ENCODE data around the gene FGF5.
A peak's percentile ranks its signal among the peaks of the same experiment; 100 is the strongest.
"Not testable (repeated sequence)": the region's sequence is repeated elsewhere in the genome, so short reads cannot be mapped to it uniquely, and the experiment has no call there.

FGF5 gene

DNA sequence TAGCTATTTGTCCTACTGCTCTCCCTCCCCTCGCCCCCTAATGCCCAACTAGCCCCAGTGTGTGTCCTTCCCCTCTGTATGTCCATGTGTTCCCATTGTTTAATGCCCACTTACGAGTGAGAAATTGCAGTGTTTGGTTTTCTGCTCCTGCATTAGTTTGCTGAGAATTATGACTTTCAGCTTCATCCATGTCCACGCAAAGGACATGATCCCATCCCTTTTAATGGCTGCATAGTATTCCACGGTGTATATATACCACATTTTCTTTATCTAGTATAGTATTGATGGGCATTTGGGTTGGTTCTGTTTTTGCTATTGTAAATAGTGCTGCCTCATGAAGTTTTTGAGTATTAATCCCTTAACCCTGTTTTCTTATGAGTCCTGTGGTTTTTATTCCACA lies 35.4 kb downstream of the FGF5 start:
- no peak for DNase-seq

GRCh38 chr4:80302616-80303223 lies 36.3 kb downstream of the FGF5 start:
- no peak for DNase-seq

DNA sequence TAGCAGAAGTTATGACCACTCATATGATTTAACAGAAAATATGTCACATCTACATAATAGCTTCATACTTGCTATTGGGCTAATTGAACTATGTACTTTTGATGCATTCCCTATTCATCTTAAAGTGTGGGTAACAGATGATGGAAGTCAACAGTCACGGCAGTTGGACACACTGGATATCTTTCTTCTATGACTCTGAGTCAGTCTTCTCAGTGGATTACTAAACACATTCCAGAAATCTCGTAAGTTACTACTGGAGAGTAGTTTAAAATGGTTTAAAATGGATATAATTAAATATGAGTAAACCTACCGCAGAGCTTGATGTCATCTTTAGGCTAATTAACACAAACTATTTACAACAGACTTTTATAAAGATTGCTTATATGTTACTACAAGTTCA lies 39.0 kb downstream of the FGF5 start:
- DNase-seq = no peak

DNA sequence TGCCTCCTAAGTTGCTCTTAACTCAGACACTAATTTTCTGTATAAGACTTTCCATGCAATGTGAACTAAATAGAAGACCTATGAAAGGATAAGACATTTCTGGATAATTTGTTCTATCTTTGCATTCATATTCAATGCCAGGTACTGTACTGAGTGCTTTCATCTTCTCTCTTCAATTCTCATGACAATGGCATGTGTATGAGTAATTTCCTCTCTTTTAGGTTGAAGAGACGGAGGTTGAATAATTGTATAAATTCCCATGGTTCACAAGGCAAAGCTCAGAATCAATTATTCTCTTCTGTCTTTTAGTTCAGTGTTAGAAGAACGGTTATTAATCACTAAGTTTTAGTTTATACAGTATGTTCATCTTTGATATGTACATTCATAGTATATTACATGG lies 39.8 kb downstream of the FGF5 start:
- no peak for DNase-seq

DNA sequence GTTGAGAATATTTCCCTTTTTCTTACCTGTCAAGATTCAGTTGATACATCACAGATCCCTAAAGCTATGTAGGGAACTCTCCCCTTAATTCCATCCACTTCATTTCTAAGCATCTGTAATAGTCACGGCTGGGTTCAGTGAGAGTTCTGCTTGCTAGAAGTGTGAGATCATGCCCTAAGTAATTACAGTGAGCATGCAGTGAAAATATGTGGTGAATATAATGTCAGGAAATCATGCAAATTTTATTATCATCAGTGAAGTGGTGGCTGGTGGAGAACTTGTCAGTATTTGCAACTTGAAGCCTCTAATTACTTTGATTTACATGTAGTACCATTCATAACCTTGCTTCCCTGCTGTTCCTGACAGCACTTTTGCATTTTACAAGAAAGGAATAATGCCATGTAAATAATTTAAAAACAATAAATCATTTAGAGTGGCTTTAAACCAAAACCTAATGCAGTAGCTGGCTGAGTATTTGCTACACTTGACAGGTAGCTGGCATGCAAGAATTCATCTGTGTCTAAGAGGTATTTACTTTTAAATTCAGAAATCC lies 40.8 kb downstream of the FGF5 start:
- no peak for DNase-seq

DNA sequence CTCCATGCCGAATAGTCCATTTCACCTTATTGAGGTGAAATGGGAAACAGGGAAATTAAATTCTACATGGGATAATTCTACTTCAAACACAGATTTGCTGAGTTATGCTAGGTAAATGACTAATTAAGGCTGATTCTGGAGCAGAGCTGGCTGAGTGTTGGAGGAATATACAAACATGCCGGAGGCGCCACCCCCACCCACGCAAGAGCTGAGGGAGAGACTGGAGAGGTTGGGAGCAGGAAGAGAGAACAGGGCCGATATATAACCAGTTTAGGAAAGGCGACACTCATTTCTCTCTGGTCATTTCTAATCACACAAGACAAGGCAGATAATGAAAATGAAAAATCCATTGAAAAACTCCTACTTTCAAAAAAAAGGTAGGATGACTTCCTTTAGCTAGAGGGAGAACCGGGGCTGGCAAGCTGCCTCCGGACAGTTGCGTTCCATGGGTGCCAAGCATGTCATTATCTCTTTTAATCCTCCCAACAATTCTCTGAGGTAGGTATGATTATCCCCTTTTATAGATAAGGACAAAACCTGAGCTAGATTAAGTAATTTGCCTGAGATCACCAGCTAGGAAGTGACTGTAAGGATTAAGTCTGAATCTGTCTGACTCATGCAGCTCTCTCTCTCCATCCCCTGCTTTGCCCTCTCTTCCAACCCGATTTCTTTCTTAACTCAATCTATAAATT lies 41.5 kb downstream of the FGF5 start:
- no peak for DNase-seq

GRCh38 chr4:80308466-80308822 lies 42.0 kb downstream of the FGF5 start:
- DNase-seq = no peak

- DNase-seq = no peak
Measured at GRCh38 chr4:80309294-80310004, 43.0 kb downstream of the FGF5 start.

GRCh38 chr4:80311130-80311529 lies 44.7 kb downstream of the FGF5 start:
- no peak for DNase-seq

- DNase-seq = no peak
Measured at GRCh38 chr4:80312124-80312523, 45.7 kb downstream of the FGF5 start.

DNA sequence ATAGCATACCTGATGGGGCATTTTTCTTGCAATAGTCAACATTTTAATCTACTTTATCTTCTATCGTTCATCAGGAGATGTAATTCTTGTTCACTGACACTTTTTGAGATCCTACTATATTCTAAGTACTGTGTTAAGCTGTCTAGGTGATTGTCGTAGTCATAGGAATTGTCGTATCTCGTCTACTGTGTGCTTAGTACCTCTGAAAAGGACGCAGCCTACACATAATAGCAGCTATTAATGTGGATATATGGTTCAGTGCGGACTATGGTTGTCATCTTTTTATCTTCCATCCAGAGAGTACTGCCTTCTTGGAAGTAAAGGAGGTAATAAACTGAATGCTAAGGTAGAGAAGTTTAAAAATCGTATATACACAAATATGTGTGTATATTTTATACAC lies 47.2 kb downstream of the FGF5 start:
- DNase-seq = no peak

DNA sequence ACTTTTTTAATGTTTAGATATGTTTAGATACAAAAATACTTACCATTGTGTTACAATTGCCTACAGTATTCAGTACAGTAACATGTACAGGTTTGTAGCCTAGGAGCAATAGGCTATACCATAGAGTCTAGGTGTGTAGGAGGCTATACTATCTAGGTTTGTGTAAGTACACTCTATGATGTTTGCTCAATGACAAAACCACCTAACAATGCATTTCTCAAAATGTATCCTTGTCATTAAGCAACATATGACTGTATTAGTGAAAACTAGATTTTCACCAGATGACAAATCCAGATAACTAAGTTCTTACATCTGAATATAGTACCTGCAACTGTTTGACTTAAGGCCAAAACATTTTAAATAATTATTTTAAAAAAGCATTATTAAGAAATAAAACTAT lies 49.4 kb downstream of the FGF5 start:
- DNase-seq = not testable (repeated sequence)

- no peak for DNase-seq
Measured at GRCh38 chr4:80321341-80321740, 54.9 kb downstream of the FGF5 start.

DNA sequence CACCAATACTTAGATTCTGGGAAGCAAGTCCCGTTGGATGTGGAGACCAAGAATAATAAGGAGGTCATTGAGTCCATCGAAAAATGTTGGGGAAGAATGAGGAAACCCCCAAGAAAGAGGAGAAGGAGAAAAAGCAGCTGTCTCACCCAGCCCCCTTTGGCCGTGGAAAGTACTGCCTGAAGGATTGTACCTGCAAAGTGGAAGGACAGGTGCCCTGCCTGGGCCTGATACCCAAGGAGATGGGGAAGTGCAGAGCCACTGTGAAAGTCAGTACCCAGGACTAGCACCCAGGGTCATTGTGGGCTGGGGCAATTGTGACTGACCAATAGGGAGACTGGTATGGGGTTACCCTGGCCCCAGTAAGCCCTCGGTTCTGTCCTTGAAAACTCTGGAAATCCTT lies 55.3 kb downstream of the FGF5 start:
- DNase-seq = no peak

GRCh38 chr4:80322716-80323115 lies 56.3 kb downstream of the FGF5 start:
- peak in 1 of 5 experiments; percentile 10 for DNase-seq

DNA sequence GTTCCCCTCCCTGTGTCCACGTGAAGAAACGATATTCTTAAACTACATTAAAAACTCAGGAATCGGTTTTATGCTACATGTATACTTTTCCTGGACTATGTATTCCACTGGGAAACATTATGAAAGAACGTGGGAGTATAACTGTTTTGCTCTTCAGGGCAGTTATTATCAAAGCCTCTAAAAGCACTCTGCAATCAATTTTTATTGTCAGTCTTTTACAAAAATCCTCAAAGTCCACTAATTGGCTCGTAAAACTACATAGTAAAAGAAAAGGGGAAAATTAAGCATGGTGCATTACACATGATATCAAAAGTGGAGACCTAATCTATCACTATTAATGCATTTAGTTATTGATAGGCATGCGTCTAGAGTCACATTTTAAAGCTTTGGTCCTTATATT lies 57.7 kb downstream of the FGF5 start:
- DNase-seq = no peak

GRCh38 chr4:80331693-80332092 lies 65.2 kb downstream of the FGF5 start:
- no peak for DNase-seq

DNA sequence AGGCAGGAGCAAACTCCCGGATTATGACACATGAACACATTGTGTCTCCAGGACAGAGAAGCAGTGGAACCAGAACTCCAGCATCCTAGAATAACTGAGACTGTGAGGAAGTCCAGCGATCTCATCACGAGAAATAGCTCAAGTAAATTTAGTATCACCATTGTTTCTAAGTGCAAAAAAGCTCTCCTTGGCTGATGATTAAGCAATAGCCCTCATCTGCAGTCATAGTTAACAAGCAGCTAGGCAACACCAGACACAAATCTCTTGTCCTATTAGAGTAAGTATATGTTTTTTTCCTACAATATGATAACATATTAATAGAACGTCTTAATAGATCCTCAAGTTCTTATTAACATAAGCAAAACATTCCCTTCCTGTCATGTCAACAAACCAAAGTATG lies 66.7 kb downstream of the FGF5 start:
- DNase-seq = no peak

DNA sequence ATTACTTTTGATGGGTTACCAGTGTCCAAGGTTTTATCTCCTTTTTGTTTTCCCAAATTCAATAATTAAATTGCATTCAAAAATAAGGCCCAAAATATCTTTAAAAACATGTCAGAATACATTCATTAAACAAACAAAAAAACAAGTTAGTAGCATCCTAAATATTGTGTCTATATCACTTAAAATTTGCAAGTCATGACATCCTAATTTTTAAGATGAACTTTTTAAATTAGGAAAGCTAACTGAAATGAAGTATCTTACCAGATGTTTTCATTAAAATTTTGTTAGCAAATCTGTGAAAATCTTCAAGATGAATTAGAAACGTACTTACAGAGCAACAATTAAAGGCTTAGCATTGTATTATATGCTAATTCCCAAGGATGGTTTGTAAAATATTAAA lies 68.1 kb downstream of the FGF5 start:
- no peak for DNase-seq

DNA sequence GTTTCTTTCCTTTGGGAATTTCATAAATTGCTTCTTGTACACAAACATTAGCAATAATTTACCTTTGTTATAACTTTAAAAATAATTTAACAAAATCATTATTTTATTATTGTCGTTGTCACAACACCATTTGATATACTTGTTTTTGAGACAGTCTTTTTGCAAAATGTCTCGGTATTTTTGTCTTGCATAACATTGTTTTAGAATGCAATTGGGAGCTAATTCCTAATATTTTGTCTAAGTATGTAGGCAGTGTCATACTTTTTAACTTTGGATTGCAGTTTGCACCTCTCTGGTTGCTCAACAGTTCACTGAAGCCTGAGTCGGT lies 68.7 kb downstream of the FGF5 start:
- DNase-seq = no peak

GRCh38 chr4:80335554-80336358 lies 69.3 kb downstream of the FGF5 start, which contains the start of gene CFAP299:
Gene CFAP299, plus strand, starts transcription at chr4:80335730.
- DNase-seq = peak in 3 of 5 experiments; percentile 2 to 49 (median 3)

GRCh38 chr4:80336582-80336981 lies 70.1 kb downstream of the FGF5 start:
- no peak for DNase-seq

- no peak for DNase-seq
Measured at GRCh38 chr4:80340036-80340435, 73.6 kb downstream of the FGF5 start.
